Breast epithelium (tissue), 4 donors: ENCODE results near the gene MTRR. TPM values are rescaled to one million over a fixed set of nuclear protein-coding genes. Genes with fewer than 3 reads are reported as not detected.

Source experiments
- DNase-seq, 2 donors: peaks; one replicate each; pipeline ENCODE4 v3.0.0-alpha.2; 2019; ENCODE audit warnings: low spot score in 2 of 2
- H3K27ac ChIP-seq, 2 donors: fragments of 200-600 bp; sonication (generic) in 1 of 2; one replicate each; pipeline ENCODE4 v1.5.1; 2016 to 2019; ENCODE audit warnings: mild to moderate bottlenecking in 1 of 2
- H3K27me3 ChIP-seq, 2 donors: fragments of 200-600 bp; sonication (generic) in 1 of 2; one replicate each; pipeline versions ENCODE4 v1.5.1 to v1.6.0; 2017 to 2019; ENCODE audit warnings: control low read depth in 1 of 2, mild to moderate bottlenecking in 1 of 2
- H3K36me3 ChIP-seq: fragments of 200-600 bp; one replicate; pipeline ENCODE4 v1.5.1; 2019
- H3K4me1 ChIP-seq, 2 donors: fragments of 200-600 bp; sonication (generic); one replicate each; pipeline ENCODE4 v1.5.1; 2016 to 2019; ENCODE audit warnings: control low read depth in 1 of 2
- H3K4me3 ChIP-seq, 3 donors: fragments of 200-600 bp; sonication (generic); 1 replicate in 2 of 3; 2 replicates in 1 of 3; pipeline ENCODE4 v1.5.1; 2016 to 2019; ENCODE audit warnings: mild to moderate bottlenecking in 3 of 3, moderate library complexity in 2 of 3
- H3K9me3 ChIP-seq, 2 donors: fragments of 200-600 bp; sonication (generic) in 1 of 2; one replicate each; pipeline ENCODE4 v1.5.1; 2016 to 2019; ENCODE audit warnings: control low read depth in 1 of 2
- CTCF ChIP-seq, 3 donors: fragments of 450-650 bp; IDR thresholded peaks; one replicate each; pipeline ENCODE4 v1.5.1; 2016 to 2017; ENCODE audit warnings: antibody characterized with exemption in 3 of 3, mild to moderate bottlenecking in 3 of 3, moderate library complexity in 3 of 3
- POLR2A ChIP-seq: fragments of 450-650 bp; IDR thresholded peaks from one replicate; pipeline ENCODE4 v1.6.1; 2016; ENCODE audit warnings: antibody characterized with exemption, mild to moderate bottlenecking, moderate library complexity
- POLR2AphosphoS5 ChIP-seq, 3 donors: sonication (generic); formaldehyde crosslinking; IDR thresholded peaks; one replicate each; pipeline ENCODE4 v1.6.1; 2017; ENCODE audit warnings: antibody characterized with exemption in 3 of 3
- intact Hi-C: fragments of 100-400 bp; cut with DNase I; formaldehyde crosslinking; loops from one replicate; pipeline ENCODE4 v1.15.1; 2023; ENCODE audit warnings: low total_unique reads
- total RNA-seq, 3 donors: library from RNA; depleted of rRNA; stranded (reverse); fragments of >200 nt; gene quantifications; one replicate each; pipeline ENCODE4 v1.1.0, GENCODE V29; 2016

MTRR gene
- total RNA-seq, 3 donors from 2014 or later = 45.8 to 69.5 (median 57.7) TPM

GRCh38 chr5:7875151-7875550 is 6.2 kb downstream of the MTRR start:
- no peaks in the 10 kb centered on the region for H3K36me3 ChIP-seq
- H3K9me3 ChIP-seq = no peaks in the 10 kb centered on the region
- no peak for TF ChIP-seq POLR2A
- no peak for TF ChIP-seq CTCF (IDR thresholded peaks at IDR 0.05)
- no peak for TF ChIP-seq POLR2AphosphoS5 (IDR thresholded peaks at IDR 0.05)
- no peak for DNase-seq
- no peaks in the 10 kb centered on the region for H3K4me1 ChIP-seq
- intact Hi-C loops = no loop called here
- no peak overlapping the region for H3K4me3 ChIP-seq
- no peak overlapping the region for H3K27ac ChIP-seq
- no peaks in the 10 kb centered on the region for H3K27me3 ChIP-seq

DNA sequence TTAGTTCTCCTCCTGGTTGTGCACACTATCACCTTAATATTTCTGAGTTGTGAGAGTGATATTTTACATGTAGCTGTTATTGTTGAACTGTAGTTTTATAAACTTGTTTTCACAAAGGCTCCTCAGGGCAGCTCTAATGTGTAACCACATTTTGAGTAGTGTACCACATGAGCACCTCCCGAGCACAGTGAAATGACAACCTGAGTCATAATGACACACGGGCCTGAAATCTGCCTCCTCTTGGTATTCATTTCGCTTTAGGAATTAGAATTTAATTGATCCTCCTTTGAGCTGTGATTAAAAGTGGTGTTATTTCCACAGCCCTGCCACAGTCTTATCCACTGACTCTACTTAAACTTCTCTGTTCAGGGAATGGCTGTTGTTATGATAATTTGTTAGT is 7.9 kb downstream of the MTRR start:
- no peak for DNase-seq
- Histone ChIP-seq H3K9me3 (no peaks in the 10 kb centered on the region), H3K27me3 (no peaks in the 10 kb centered on the region), H3K4me1 (no peaks in the 10 kb centered on the region), H3K4me3 (no peak overlapping the region), H3K27ac (no peak overlapping the region), H3K36me3 (no peaks in the 10 kb centered on the region)
- intact Hi-C loops = no loop called here
- TF ChIP-seq POLR2A (no peak), CTCF (IDR thresholded peaks at IDR 0.05) (no peak), POLR2AphosphoS5 (IDR thresholded peaks at IDR 0.05) (no peak)

GRCh38 chr5:7877851-7878250 is 8.9 kb downstream of the MTRR start:
- no peaks in the 10 kb centered on the region for H3K27me3 ChIP-seq

DNA sequence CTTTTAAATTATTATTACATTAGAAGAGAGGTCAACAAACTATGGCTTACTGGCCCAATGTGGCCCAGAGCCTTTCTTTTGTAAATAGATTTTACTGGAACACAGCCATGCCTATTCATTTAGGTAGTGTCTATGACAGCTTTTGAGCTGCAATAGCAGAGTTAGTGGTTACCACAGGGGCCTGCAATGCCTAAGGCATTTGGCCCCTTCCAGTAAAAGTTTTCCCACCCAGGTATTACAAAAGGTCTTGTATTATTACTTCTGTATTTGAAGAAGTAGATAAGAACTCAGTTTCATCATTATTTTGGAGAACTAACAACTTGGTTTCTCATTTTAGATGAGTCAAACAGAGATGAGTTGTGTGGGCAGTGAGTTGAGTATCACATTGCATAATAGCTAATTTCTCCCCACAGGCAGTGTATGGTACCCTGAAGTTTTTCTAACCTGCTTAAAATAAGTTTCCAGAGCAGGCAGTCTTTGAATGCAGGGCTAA is 9.5 kb downstream of the MTRR start:
- H3K27ac ChIP-seq = peak overlapping the region in 1 of 2 donors; percentile 66
- no peaks in the 10 kb centered on the region for H3K36me3 ChIP-seq

More at GRCh38 chr5:7877851-7878250, 8.9 kb downstream of the MTRR start:
- no peaks in the 10 kb centered on the region for H3K4me1 ChIP-seq
- DNase-seq = no peak
- H3K9me3 ChIP-seq = no peaks in the 10 kb centered on the region
- no peaks in the 10 kb centered on the region for H3K36me3 ChIP-seq
- H3K27ac ChIP-seq = peak overlapping the region in 1 of 2 donors; percentile 66
- TF ChIP-seq POLR2A (no peak), CTCF (IDR thresholded peaks at IDR 0.05) (no peak), POLR2AphosphoS5 (IDR thresholded peaks at IDR 0.05) (no peak)
- H3K4me3 ChIP-seq = no peak overlapping the region
- intact Hi-C loops = no loop called here

GRCh38 chr5:7881091-7881490 is 12.1 kb downstream of the MTRR start:
- Histone ChIP-seq H3K4me1 (no peaks in the 10 kb centered on the region), H3K27ac (no peak overlapping the region), H3K27me3 (no peaks in the 10 kb centered on the region), H3K4me3 (no peak overlapping the region), H3K9me3 (no peaks in the 10 kb centered on the region), H3K36me3 (peaks cover 8% of the 10 kb centered on the region)
- TF ChIP-seq CTCF (IDR thresholded peaks at IDR 0.05) (no peak), POLR2A (no peak), POLR2AphosphoS5 (IDR thresholded peaks at IDR 0.05) (no peak)
- DNase-seq = no peak
- intact Hi-C loops = no loop called here

More for the DNA sequence above, 9.5 kb downstream of the MTRR start:
- Histone ChIP-seq H3K4me1 (no peaks in the 10 kb centered on the region), H3K9me3 (no peaks in the 10 kb centered on the region), H3K4me3 (no peak overlapping the region), H3K27me3 (no peaks in the 10 kb centered on the region)
- DNase-seq = no peak
- no peak for TF ChIP-seq POLR2AphosphoS5 (IDR thresholded peaks at IDR 0.05)
- no peak for TF ChIP-seq POLR2A
- no peak for TF ChIP-seq CTCF (IDR thresholded peaks at IDR 0.05)
- intact Hi-C loops = no loop called here
